ACC112 (cell line): ENCODE results near the gene COBL.

Source experiments
- H2AFZ ChIP-seq: fragments of 200-600 bp; sonication (generic); one replicate; pipeline ENCODE4 v1.6.0; 2017; ENCODE audit warnings: antibody characterized with exemption, low read length; ENCODE audit not compliant: unreplicated experiment
- H3K27ac ChIP-seq: fragments of 200-600 bp; sonication (generic); 2 replicates; pipeline ENCODE4 v1.5.1; 2014; ENCODE audit warnings: low read depth, mild to moderate bottlenecking, antibody characterized with exemption, low read length, moderate library complexity
- H3K27me3 ChIP-seq: fragments of 200-600 bp; sonication (generic); 2 replicates; pipeline ENCODE4 v1.6.1; 2014; ENCODE audit warnings: mild to moderate bottlenecking, antibody characterized with exemption, low read length, moderate library complexity, mixed read lengths; ENCODE audit not compliant: insufficient read depth
- H3K36me3 ChIP-seq: fragments of 200-600 bp; sonication (generic); 2 replicates; pipeline ENCODE4 v1.6.1; 2016; ENCODE audit warnings: mild to moderate bottlenecking, antibody characterized with exemption, low read length, moderate library complexity, mixed read lengths; ENCODE audit not compliant: insufficient read depth
- H3K4me1 ChIP-seq: fragments of 200-600 bp; sonication (generic); one replicate; pipeline ENCODE4 v1.6.1; 2016; ENCODE audit warnings: low read length, mixed read lengths; ENCODE audit not compliant: insufficient read depth, unreplicated experiment, control insufficient read depth
- H3K4me3 ChIP-seq: fragments of 200-600 bp; sonication (generic); 2 replicates; pipeline ENCODE4 v1.5.1; 2014; ENCODE audit warnings: mild to moderate bottlenecking, low read depth, low read length
- H3K79me2 ChIP-seq: fragments of 200-600 bp; sonication (generic); one replicate; pipeline ENCODE4 v1.6.0; 2016; ENCODE audit warnings: low read length; ENCODE audit not compliant: control insufficient read depth, unreplicated experiment, insufficient read depth

COBL gene

GRCh38 chr7:51019891-51020870 lies 296.4 kb downstream of the COBL start:
- Histone ChIP-seq H3K27ac (no peak overlapping the region; the same call in 1 of the 2 replicates), H3K36me3 (no peaks in the 10 kb centered on the region), H3K4me3 (no peak overlapping the region), H3K27me3 (no peaks in the 10 kb centered on the region), H3K4me1 (peaks cover 22% of the 10 kb centered on the region), H3K79me2 (no peaks in the 10 kb centered on the region), H2AFZ (no peak overlapping the region)

DNA sequence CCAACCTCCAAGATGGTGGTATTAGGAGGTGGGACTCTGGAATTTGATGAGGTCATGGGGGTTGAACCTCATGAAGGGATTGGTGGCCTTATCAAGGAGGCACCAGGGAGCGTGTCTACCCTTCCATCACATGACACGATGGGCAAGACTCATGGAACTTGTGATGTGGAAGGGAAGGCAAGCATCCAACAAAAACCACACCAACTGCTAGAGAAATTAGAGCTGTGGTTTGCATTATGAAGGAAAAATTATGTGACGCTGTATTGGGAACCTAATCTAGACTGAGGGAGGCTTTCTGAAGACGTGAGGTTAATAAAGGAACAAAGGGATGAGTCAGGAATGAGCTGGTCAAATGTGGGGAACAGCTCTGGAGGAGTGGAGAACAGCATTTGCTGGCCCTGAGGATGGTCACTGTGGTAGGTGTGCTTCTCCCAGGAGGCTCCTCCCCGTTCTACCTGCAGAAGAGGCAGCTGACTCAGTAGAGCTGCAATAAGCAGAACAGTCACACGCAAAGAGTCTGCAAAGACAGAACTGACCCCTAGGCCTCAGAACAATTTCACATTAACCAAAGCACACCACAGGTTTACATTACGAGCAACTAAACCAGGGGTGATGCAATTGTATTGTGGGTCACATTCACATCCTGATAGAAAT lies 297.3 kb downstream of the COBL start:
- Histone ChIP-seq H3K27ac (peak overlapping the region; percentile 69), H3K4me3 (no peak overlapping the region; the same call in 1 of the 2 replicates), H3K27me3 (no peaks in the 10 kb centered on the region), H3K4me1 (peaks cover 22% of the 10 kb centered on the region), H3K36me3 (no peaks in the 10 kb centered on the region), H2AFZ (no peak overlapping the region), H3K79me2 (no peaks in the 10 kb centered on the region)

DNA sequence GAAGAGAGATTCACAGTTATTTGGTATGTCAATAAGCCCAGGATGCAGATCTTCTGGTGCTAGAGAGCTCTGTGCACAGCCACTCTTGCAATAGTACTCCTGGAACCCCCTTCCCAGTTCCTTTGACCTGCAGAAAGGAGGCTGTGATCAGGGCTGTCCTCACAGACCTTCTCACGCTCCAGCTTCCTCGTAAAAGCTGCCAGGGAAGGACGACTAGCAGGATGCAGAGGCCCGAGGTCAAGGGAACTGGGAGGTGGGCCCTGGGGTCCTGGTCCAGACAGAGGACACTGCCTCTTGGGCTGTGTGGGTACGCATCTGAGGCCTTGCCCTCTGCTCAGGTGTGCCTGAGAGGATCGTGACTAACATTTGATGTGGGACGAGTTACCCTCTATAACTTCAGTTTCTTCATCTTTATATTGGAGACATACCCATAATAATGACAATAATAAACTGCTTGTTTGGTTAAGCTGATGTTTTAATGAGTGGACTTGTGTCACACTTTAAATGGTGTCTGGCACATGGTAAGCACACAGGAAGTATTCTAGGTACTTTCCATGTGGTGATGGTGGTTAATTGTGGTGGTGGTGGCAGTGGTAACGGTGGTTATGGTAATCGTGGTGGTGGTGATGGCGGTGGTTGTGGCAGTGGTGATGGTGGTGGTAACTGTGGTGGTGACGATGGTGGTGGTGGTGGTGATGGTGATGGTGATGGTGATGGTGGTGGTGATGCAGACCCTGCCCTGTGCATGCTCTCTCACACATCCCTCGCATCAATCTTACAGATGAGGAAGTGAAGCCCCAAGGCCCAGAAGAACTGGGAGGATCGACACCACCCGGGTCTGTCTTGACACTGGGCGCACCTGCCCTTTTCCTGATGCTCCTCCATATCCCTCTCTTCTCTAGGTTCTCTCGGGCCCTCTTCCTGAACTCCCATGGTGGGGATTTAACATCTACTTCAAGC lies 298.8 kb downstream of the COBL start:
- H3K36me3 ChIP-seq, result no peaks in the 10 kb centered on the region
- H3K4me1 ChIP-seq, result peaks cover 21% of the 10 kb centered on the region
- no peak overlapping the region for H2AFZ ChIP-seq
- no peaks in the 10 kb centered on the region for H3K79me2 ChIP-seq
- H3K27ac ChIP-seq, result no peak overlapping the region
- no peaks in the 10 kb centered on the region for H3K27me3 ChIP-seq
- no peak overlapping the region for H3K4me3 ChIP-seq

GRCh38 chr7:51016546-51016945 lies 300.1 kb downstream of the COBL start:
- Histone ChIP-seq H3K36me3 (no peaks in the 10 kb centered on the region), H2AFZ (no peak overlapping the region), H3K4me3 (no peak overlapping the region), H3K27ac (no peak overlapping the region), H3K4me1 (peaks cover 8% of the 10 kb centered on the region), H3K27me3 (no peaks in the 10 kb centered on the region), H3K79me2 (no peaks in the 10 kb centered on the region)

- H3K27me3 ChIP-seq, result no peaks in the 10 kb centered on the region
- no peaks in the 10 kb centered on the region for H3K36me3 ChIP-seq
- H3K27ac ChIP-seq, result no peak overlapping the region
- no peak overlapping the region for H2AFZ ChIP-seq
- H3K4me1 ChIP-seq, result peaks cover 10% of the 10 kb centered on the region
- H3K4me3 ChIP-seq, result no peak overlapping the region
- H3K79me2 ChIP-seq, result no peaks in the 10 kb centered on the region
Observed at GRCh38 chr7:51015581-51015980, 301.0 kb downstream of the COBL start.

GRCh38 chr7:51014811-51015210 lies 301.8 kb downstream of the COBL start:
- no peaks in the 10 kb centered on the region for H3K79me2 ChIP-seq
- no peaks in the 10 kb centered on the region for H3K27me3 ChIP-seq
- no peak overlapping the region for H2AFZ ChIP-seq
- H3K36me3 ChIP-seq, result no peaks in the 10 kb centered on the region
- peaks cover 18% of the 10 kb centered on the region for H3K4me1 ChIP-seq
- H3K4me3 ChIP-seq, result no peak overlapping the region
- no peak overlapping the region for H3K27ac ChIP-seq

DNA sequence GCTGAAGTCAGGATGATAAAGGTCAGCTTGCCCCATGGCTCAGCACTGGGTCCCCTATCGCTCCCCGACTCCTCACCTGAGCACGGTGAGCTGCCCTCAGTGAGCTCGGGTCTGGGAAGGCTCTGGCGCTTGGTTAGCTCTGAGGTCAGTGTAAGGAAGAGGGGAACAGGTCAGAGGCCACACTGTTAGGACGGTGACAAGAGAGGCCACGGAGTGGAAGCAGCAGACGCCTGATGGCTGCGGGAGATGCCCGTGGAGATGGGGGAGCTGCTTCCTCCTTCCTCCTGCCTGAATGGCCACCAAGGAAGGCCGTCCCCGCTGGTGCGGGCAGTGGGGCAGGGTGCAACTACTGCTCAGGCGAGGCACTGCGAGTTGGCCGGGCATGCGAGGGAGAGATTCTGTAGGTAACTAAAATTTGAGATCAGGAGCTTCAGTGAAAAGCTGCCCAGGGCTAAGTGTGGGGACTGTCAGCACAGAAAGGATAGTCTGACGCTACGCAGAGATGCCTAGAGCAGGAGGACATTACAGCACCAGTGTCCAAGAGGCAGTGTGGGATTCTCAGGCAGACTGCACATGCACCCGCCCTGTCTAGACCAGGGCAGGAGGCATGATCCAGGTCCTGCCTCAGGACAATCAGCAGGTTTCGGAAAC lies 302.6 kb downstream of the COBL start:
- H3K4me3 ChIP-seq, result no peak overlapping the region
- H3K36me3 ChIP-seq, result no peaks in the 10 kb centered on the region
- no peak overlapping the region for H3K27ac ChIP-seq
- no peaks in the 10 kb centered on the region for H3K27me3 ChIP-seq
- H3K4me1 ChIP-seq, result peaks cover 15% of the 10 kb centered on the region
- H2AFZ ChIP-seq, result no peak overlapping the region
- no peaks in the 10 kb centered on the region for H3K79me2 ChIP-seq

- H2AFZ ChIP-seq, result no peak overlapping the region
- no peak overlapping the region for H3K27ac ChIP-seq
- H3K4me1 ChIP-seq, result peaks cover 14% of the 10 kb centered on the region
- H3K79me2 ChIP-seq, result no peaks in the 10 kb centered on the region
- H3K36me3 ChIP-seq, result no peaks in the 10 kb centered on the region
- no peak overlapping the region for H3K4me3 ChIP-seq
- H3K27me3 ChIP-seq, result no peaks in the 10 kb centered on the region
Observed at GRCh38 chr7:51013218-51013786, 303.3 kb downstream of the COBL start.

DNA sequence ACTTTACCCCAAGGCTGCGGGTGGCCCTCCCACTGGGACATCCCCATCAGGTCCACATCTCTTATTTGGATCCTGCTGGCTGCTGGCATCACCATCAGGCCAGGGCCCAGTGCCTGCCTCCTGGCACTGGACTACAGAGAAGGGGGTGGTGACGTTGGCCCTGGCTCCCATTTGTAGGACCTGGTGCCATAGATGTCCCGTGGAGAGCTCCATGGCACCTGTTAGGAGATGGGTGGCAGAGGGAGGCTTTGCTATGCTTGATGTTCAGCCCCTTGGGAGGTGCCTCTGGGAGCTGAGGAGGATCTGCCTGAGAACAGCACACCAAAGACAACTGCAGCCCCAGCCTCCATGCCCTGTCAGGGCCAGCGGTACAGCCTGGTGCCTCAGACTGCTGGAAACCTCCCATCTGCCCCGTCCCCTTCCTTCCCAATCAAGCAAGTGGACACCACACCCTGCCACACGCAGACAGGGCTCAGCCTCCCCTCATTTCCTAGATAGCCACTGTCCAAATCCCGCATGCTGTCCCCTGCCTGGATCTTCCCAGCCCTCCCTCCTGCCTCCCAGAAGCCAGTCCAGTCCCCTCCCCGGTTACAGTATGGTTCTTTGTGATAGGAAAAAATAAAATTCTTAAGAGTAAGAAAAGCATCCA lies 303.9 kb downstream of the COBL start:
- Histone ChIP-seq H3K4me1 (peaks cover 14% of the 10 kb centered on the region), H2AFZ (no peak overlapping the region), H3K79me2 (no peaks in the 10 kb centered on the region), H3K36me3 (no peaks in the 10 kb centered on the region), H3K4me3 (no peak overlapping the region), H3K27ac (no peak overlapping the region), H3K27me3 (no peaks in the 10 kb centered on the region)
